ENCODE data around the gene GALNT10. TPM values are rescaled to one million over a fixed set of nuclear protein-coding genes. Genes with fewer than 3 reads are reported as not detected.
"Not testable (repeated sequence)": the region's sequence is repeated elsewhere in the genome, so short reads cannot be mapped to it uniquely, and the experiment has no call there.

The GALNT10 gene
- total RNA-seq, 2 donors from 2014 or later, result 11.5 to 19.5 TPM

GRCh38 chr5:154356020-154356655 lies 165.6 kb downstream of the GALNT10 start:
- DNase-seq (no peak), ATAC-seq (no peak)
- H3K27ac ChIP-seq, result no peak overlapping the region
- WGBS, 2 donors, result 71 to 72% methylated on average over 4 of the region's 4 CpGs
- H3K4me3 ChIP-seq, result no peak overlapping the region
- H3K9me3 ChIP-seq, result no peaks in the 10 kb centered on the region
- H3K27me3 ChIP-seq, result no peaks in the 10 kb centered on the region
- no peaks in the 10 kb centered on the region for H3K36me3 ChIP-seq (replicated peaks in 1 of 2; ENCODE audit: insufficient read depth in 1 of 2, low read depth in 2 of 2)
- TF ChIP-seq POLR2A (IDR thresholded peaks at IDR 0.05) (no peak), CTCF (IDR thresholded peaks at IDR 0.05) (no peak)
- peaks cover 10% of the 10 kb centered on the region for H3K4me1 ChIP-seq
- intact Hi-C loops (cut with DNase I), result no loop called here

- Histone ChIP-seq H3K27ac (no peak overlapping the region), H3K36me3 (replicated peaks in 1 of 2; ENCODE audit: insufficient read depth in 1 of 2, low read depth in 2 of 2) (no peaks in the 10 kb centered on the region), H3K4me3 (no peak overlapping the region), H3K9me3 (no peaks in the 10 kb centered on the region), H3K27me3 (no peaks in the 10 kb centered on the region), H3K4me1 (peaks cover 10% of the 10 kb centered on the region)
- intact Hi-C loops (cut with DNase I), result no loop called here
- DNase-seq, result no peak
- ATAC-seq, result no peak
- WGBS, 2 donors, result 87 to 93% methylated on average over 3 of the region's 3 CpGs
- TF ChIP-seq CTCF (IDR thresholded peaks at IDR 0.05), result no peak
- TF ChIP-seq POLR2A (IDR thresholded peaks at IDR 0.05), result no peak
These were observed 166.4 kb downstream of the GALNT10 start for GRCh38 chr5:154356958-154357357.

- no peak for TF ChIP-seq CTCF (IDR thresholded peaks at IDR 0.05)
- TF ChIP-seq POLR2A (IDR thresholded peaks at IDR 0.05), result no peak
- ATAC-seq (peak; percentile 60), DNase-seq (no peak)
- intact Hi-C loops (cut with DNase I), result no loop called here
- no peaks in the 10 kb centered on the region for H3K36me3 ChIP-seq (replicated peaks in 1 of 2; ENCODE audit: insufficient read depth in 1 of 2, low read depth in 2 of 2)
- H3K9me3 ChIP-seq, result no peaks in the 10 kb centered on the region
- 65 to 69% methylated on average over 11 of the region's 11 CpGs for WGBS, 2 donors
- H3K4me1 ChIP-seq, result peaks cover 10% of the 10 kb centered on the region
- no peak overlapping the region for H3K4me3 ChIP-seq
- H3K27me3 ChIP-seq, result no peaks in the 10 kb centered on the region
- peak overlapping the region; percentile 15 to 50 (median 32) for H3K27ac ChIP-seq
These were observed 168.1 kb downstream of the GALNT10 start for GRCh38 chr5:154358516-154359220.

GRCh38 chr5:154359221-154359573 lies 168.7 kb downstream of the GALNT10 start:
- WGBS, 2 donors, result 50 to 61% methylated on average over 4 of the region's 4 CpGs
- H3K9me3 ChIP-seq, result no peaks in the 10 kb centered on the region
- no peak for TF ChIP-seq POLR2A (IDR thresholded peaks at IDR 0.05)
- no peak for TF ChIP-seq CTCF (IDR thresholded peaks at IDR 0.05)
- peak overlapping the region; percentile 15 to 50 (median 32) for H3K27ac ChIP-seq
- no peak for DNase-seq
- intact Hi-C loops (cut with DNase I), result no loop called here
- peaks cover 10% of the 10 kb centered on the region for H3K4me1 ChIP-seq
- H3K4me3 ChIP-seq, result no peak overlapping the region
- no peaks in the 10 kb centered on the region for H3K36me3 ChIP-seq (replicated peaks in 1 of 2; ENCODE audit: insufficient read depth in 1 of 2, low read depth in 2 of 2)
- ATAC-seq, result peak; percentile 40
- H3K27me3 ChIP-seq, result no peaks in the 10 kb centered on the region

GRCh38 chr5:154360241-154360640 lies 169.7 kb downstream of the GALNT10 start:
- WGBS, 2 donors, result 93 to 95% methylated on average over 7 of the region's 7 CpGs
- H3K36me3 ChIP-seq (replicated peaks in 1 of 2; ENCODE audit: insufficient read depth in 1 of 2, low read depth in 2 of 2); H3K9me3 ChIP-seq; DNase-seq; H3K27me3 ChIP-seq; H3K27ac ChIP-seq; H3K4me3 ChIP-seq; ATAC-seq; intact Hi-C loops (cut with DNase I): not testable (repeated sequence)
- peaks cover 10% of the 10 kb centered on the region for H3K4me1 ChIP-seq

Data from body of pancreas (tissue), 4 donors.